ENCODE results near the gene RAD51D.
"Not testable (repeated sequence)": the region's sequence is repeated elsewhere in the genome, so short reads cannot be mapped to it uniquely, and the experiment has no call there.

RAD51D gene

DNA sequence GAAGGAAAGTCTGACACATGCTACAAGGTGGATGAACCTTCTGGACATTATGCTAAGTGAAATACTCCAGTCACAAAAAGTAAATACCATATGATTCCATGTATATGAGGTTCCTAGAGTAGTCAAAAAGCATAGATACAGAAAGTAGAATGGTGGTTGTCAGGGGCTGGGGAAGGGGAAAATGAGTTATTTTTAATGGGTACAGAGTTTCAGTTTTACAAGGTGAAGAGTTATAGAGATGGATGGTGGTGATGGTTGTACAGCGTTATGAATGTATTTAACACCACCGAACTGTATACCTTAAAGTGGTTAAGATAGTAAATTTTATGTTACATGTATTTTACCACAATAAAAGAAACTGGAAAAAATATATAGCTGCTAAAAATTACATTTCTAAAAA is 17.9 kb downstream of the RAD51D start:
- H3K9ac ChIP-seq (ENCODE audit: insufficient read length, low read depth): no peak overlapping the region
- DNase-seq (ENCODE audit: low read depth, low spot score): no peak
- H3K36me3 ChIP-seq (ENCODE audit: insufficient read depth, insufficient read length, low read length): peaks cover 48% of the 10 kb centered on the region
- H3K4me3 ChIP-seq (ENCODE audit: insufficient read length, low read depth): no peak overlapping the region
- H3K9me3 ChIP-seq (ENCODE audit: insufficient read depth, low read length): no peaks in the 10 kb centered on the region
- H3K27me3 ChIP-seq (ENCODE audit: insufficient read depth, insufficient read length): no peaks in the 10 kb centered on the region
- no peaks in the 10 kb centered on the region for H3K4me1 ChIP-seq (ENCODE audit: insufficient read depth, insufficient read length)
- TF ChIP-seq ZNF274 (IDR thresholded peaks at IDR 0.05; ENCODE audit: low read depth, low read length) (no peak), SUZ12 (IDR thresholded peaks at IDR 0.05; ENCODE audit: extremely low read depth, insufficient read depth, insufficient read length) (no peak), YY1 (IDR thresholded peaks at IDR 0.05; ENCODE audit: insufficient read depth, insufficient read length) (no peak)

- Histone ChIP-seq H3K9me3 (ENCODE audit: insufficient read depth, low read length) (no peaks in the 10 kb centered on the region), H3K4me1 (ENCODE audit: insufficient read depth, insufficient read length) (no peaks in the 10 kb centered on the region), H3K9ac (ENCODE audit: insufficient read length, low read depth) (no peak overlapping the region), H3K36me3 (ENCODE audit: insufficient read depth, insufficient read length, low read length) (peaks cover 46% of the 10 kb centered on the region), H3K4me3 (ENCODE audit: insufficient read length, low read depth) (no peak overlapping the region), H3K27me3 (ENCODE audit: insufficient read depth, insufficient read length) (no peaks in the 10 kb centered on the region)
- DNase-seq (ENCODE audit: low read depth, low spot score): no peak
- no peak for TF ChIP-seq ZNF274 (IDR thresholded peaks at IDR 0.05; ENCODE audit: low read depth, low read length)
- TF ChIP-seq YY1 (IDR thresholded peaks at IDR 0.05; ENCODE audit: insufficient read depth, insufficient read length): no peak
- no peak for TF ChIP-seq SUZ12 (IDR thresholded peaks at IDR 0.05; ENCODE audit: extremely low read depth, insufficient read depth, insufficient read length)
These were observed 18.6 kb downstream of the RAD51D start for GRCh38 chr17:35101036-35101435.

DNA sequence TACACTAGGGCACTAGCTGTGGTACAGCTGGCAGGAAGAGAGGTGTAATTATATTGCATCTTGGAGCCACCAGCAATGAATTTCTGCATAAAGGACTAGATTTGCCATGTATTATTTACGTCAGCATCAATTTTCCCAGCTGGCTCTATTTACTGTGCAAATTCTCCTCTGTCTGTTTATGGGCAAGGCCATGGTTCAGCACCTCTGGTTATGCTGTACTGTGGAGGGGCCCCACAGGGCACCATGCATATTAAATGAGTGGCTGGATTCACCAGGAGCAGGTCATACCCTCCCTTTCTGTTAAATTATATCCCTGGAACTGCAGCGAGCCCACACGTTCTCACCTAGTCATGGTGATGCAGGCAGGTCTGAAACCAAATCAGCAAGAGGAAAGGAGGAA is 19.8 kb downstream of the RAD51D start:
- H3K9ac ChIP-seq (ENCODE audit: insufficient read length, low read depth): no peak overlapping the region
- H3K27me3 ChIP-seq (ENCODE audit: insufficient read depth, insufficient read length): no peaks in the 10 kb centered on the region
- no peak for TF ChIP-seq YY1 (IDR thresholded peaks at IDR 0.05; ENCODE audit: insufficient read depth, insufficient read length)
- TF ChIP-seq ZNF274 (IDR thresholded peaks at IDR 0.05; ENCODE audit: low read depth, low read length): no peak
- TF ChIP-seq SUZ12 (IDR thresholded peaks at IDR 0.05; ENCODE audit: extremely low read depth, insufficient read depth, insufficient read length): no peak
- H3K36me3 ChIP-seq (ENCODE audit: insufficient read depth, insufficient read length, low read length): peaks cover 36% of the 10 kb centered on the region
- no peak overlapping the region for H3K4me3 ChIP-seq (ENCODE audit: insufficient read length, low read depth)
- DNase-seq (ENCODE audit: low read depth, low spot score): no peak
- no peaks in the 10 kb centered on the region for H3K9me3 ChIP-seq (ENCODE audit: insufficient read depth, low read length)
- H3K4me1 ChIP-seq (ENCODE audit: insufficient read depth, insufficient read length): no peaks in the 10 kb centered on the region

- TF ChIP-seq SUZ12 (IDR thresholded peaks at IDR 0.05; ENCODE audit: extremely low read depth, insufficient read depth, insufficient read length) (no peak), ZNF274 (IDR thresholded peaks at IDR 0.05; ENCODE audit: low read depth, low read length) (no peak), YY1 (IDR thresholded peaks at IDR 0.05; ENCODE audit: insufficient read depth, insufficient read length) (no peak)
- DNase-seq (ENCODE audit: low read depth, low spot score): no peak
- H3K9me3 ChIP-seq (ENCODE audit: insufficient read depth, low read length): no peaks in the 10 kb centered on the region
- no peak overlapping the region for H3K4me3 ChIP-seq (ENCODE audit: insufficient read length, low read depth)
- H3K27me3 ChIP-seq (ENCODE audit: insufficient read depth, insufficient read length): no peaks in the 10 kb centered on the region
- peaks cover 26% of the 10 kb centered on the region for H3K36me3 ChIP-seq (ENCODE audit: insufficient read depth, insufficient read length, low read length)
- H3K9ac ChIP-seq (ENCODE audit: insufficient read length, low read depth): no peak overlapping the region
- no peaks in the 10 kb centered on the region for H3K4me1 ChIP-seq (ENCODE audit: insufficient read depth, insufficient read length)
These were observed 21.9 kb downstream of the RAD51D start for GRCh38 chr17:35097776-35098175.

- no peak for TF ChIP-seq YY1 (IDR thresholded peaks at IDR 0.05; ENCODE audit: insufficient read depth, insufficient read length)
- no peak for TF ChIP-seq SUZ12 (IDR thresholded peaks at IDR 0.05; ENCODE audit: extremely low read depth, insufficient read depth, insufficient read length)
- TF ChIP-seq ZNF274 (IDR thresholded peaks at IDR 0.05; ENCODE audit: low read depth, low read length): no peak
- Histone ChIP-seq H3K9ac (ENCODE audit: insufficient read length, low read depth) (no peak overlapping the region), H3K4me1 (ENCODE audit: insufficient read depth, insufficient read length) (no peaks in the 10 kb centered on the region), H3K9me3 (ENCODE audit: insufficient read depth, low read length) (no peaks in the 10 kb centered on the region), H3K4me3 (ENCODE audit: insufficient read length, low read depth) (no peak overlapping the region), H3K27me3 (ENCODE audit: insufficient read depth, insufficient read length) (no peaks in the 10 kb centered on the region), H3K36me3 (ENCODE audit: insufficient read depth, insufficient read length, low read length) (peaks cover 15% of the 10 kb centered on the region)
- DNase-seq (ENCODE audit: low read depth, low spot score): no peak
These were observed 23.9 kb downstream of the RAD51D start for GRCh38 chr17:35095741-35096140.

DNA sequence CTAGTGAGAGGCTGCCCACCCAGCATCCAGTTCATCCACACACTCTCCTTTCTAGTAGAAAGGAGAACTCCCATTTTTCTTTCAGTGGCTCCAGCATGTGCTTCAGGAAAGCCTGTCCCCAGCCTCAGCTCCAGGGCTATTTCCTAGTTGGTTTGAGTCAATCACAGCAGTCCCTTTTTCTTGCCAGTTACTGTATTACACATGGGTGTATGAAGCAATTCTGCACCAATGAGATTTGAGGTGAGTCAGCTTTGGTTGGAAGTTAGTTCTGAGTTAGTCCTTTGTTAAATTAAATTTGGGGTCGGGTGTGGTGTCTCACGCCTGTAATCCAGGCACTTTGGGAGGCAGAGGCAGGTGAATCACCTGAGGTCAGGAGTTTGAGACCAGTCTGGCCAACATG is 24.8 kb downstream of the RAD51D start:
- DNase-seq (ENCODE audit: low read depth, low spot score): no peak
- TF ChIP-seq ZNF274 (IDR thresholded peaks at IDR 0.05; ENCODE audit: low read depth, low read length): no peak
- TF ChIP-seq SUZ12 (IDR thresholded peaks at IDR 0.05; ENCODE audit: extremely low read depth, insufficient read depth, insufficient read length): no peak
- TF ChIP-seq YY1 (IDR thresholded peaks at IDR 0.05; ENCODE audit: insufficient read depth, insufficient read length): no peak
- no peaks in the 10 kb centered on the region for H3K27me3 ChIP-seq (ENCODE audit: insufficient read depth, insufficient read length)
- H3K4me1 ChIP-seq (ENCODE audit: insufficient read depth, insufficient read length): no peaks in the 10 kb centered on the region
- H3K9me3 ChIP-seq (ENCODE audit: insufficient read depth, low read length): no peaks in the 10 kb centered on the region
- no peak overlapping the region for H3K4me3 ChIP-seq (ENCODE audit: insufficient read length, low read depth)
- H3K9ac ChIP-seq (ENCODE audit: insufficient read length, low read depth): no peak overlapping the region
- peaks cover 7% of the 10 kb centered on the region for H3K36me3 ChIP-seq (ENCODE audit: insufficient read depth, insufficient read length, low read length)

DNA sequence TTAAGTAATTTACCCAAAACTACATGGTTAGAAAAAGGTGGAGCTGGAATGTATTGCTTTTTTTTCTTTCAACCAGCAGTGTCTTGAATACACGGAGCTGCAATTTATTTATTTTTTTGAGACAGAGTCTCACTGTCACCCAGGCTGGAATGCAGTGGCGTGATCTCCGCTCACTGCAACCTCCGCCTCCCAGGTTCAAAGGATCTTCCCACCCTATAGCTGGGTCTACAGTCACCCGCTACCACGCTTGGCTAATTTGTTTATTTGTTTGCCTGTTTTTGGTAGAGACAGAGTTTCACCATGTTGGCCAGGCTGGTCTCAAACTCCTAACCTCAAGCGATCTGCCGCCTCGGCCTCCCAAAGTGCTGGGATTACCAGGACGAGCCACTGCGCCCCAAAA is 29.0 kb downstream of the RAD51D start:
- not testable (repeated sequence) for H3K36me3 ChIP-seq (ENCODE audit: insufficient read depth, insufficient read length, low read length); H3K4me3 ChIP-seq (ENCODE audit: insufficient read length, low read depth); DNase-seq (ENCODE audit: low read depth, low spot score); H3K9me3 ChIP-seq (ENCODE audit: insufficient read depth, low read length); H3K9ac ChIP-seq (ENCODE audit: insufficient read length, low read depth); H3K27me3 ChIP-seq (ENCODE audit: insufficient read depth, insufficient read length); H3K4me1 ChIP-seq (ENCODE audit: insufficient read depth, insufficient read length)
